Measurements from ENCODE around the gene DARS1.
A peak's percentile ranks its signal among the peaks of the same experiment; 100 is the strongest.
"Not testable (repeated sequence)": the region's sequence is repeated elsewhere in the genome, so short reads cannot be mapped to it uniquely, and the experiment has no call there.

The DARS1 gene

DNA sequence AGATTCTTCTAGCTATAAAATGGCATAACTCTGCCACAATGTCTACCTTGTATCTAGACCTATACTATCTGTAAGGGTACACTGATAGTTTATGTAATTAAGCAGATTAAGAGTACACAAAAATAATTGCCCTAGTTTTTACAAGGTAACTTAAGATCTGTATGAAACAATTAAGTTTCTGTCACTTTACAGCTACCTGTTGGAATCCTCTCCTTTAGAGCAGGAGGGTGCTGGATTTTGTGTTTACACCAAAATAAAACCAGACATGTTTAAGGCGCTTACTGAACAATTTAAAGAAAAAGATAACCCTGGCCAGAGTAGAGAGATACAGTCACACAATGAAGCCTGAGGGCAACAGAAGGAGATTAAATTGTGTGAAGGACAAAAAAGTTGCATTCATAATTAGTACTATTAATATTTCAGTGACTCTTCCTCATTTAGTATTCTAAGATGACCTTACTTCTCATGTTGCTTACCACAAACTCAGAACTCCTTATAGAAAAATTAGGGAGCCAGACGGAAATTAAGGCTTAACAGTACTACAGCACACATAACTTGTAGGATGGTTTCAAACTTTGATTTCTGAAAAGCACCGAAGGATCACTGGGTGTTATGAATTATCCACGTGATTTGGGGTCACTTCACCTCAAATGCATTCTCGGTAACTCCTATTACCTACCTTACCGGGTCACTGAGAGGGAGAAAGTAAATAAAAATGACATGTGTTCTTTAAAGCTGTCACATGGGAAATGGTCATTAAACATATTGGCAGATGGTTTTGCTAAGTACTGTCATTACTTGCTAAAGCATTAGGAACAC is 1.0 kb downstream of the DARS1 start:
- DNase-seq (ENCODE audit: low spot score) = peak; percentile 49

DNA sequence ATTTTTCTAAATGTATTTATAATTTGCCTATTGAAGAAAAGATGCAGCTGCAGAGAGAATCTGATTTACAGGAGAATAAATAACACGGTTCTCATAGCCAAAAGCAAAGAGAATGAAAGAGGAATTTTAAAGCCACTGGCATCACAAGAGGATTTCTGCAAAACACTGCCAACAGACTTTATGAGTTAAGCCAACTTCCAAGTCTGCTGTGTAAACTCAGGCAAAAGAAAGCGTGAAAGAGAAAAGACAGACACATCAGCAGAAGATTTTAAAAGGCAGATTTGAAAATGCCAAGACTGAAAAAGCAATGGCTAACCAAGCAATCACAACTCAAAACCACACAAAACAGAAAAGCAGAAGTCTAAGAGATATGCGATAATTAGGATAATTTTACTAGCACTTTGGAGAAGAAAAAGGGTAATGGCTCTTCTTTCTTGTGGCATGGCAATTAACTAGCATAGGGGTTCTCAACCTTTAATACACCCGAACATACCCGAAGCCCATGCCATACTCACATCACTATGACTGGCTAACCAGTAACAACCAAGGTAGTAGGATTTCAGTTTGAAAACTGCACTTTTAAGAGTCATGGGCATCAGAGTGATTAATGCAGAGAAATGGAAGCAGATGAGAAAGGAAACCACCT is 4.9 kb downstream of the DARS1 start:
- DNase-seq (ENCODE audit: low spot score) = no peak

DNA sequence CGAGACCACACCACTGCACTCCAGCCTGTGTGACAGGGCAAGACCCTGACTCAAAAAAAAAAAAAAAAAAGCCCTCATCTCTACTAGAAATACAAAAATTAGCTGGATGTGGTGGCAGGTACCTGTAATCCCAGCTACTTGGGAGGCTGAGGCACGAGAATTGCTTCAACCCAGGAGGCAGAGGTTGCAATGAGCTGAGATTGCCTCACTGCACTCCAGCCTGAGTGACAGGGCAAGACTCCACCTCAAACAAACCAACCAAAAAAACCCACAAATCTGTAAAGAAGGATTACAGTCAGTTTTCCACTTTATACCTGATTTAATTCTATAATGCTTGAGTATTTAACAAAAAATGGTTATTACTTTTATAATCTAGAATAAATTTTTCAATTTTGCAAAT is 9.7 kb downstream of the DARS1 start:
- no peak for DNase-seq (ENCODE audit: low spot score)

DNA sequence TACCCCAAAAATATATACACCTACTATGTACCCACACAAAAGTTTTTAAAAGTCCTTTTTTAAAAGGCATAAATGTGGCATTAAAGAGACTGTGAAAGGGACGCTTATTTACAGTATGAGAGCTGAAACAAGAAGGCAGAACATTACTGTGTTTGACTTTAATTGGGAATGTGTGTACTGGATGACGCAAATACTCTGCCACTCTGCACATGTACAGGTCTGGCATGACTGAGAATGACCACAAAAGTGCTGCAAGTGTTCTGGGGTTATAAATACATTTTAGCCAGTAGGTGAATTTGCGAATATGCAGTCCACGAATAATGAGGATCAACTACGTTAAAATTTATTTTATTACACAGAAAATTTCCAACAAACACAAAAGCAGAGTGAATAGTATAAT is 11.4 kb downstream of the DARS1 start:
- no peak for DNase-seq (ENCODE audit: low spot score)

DNA sequence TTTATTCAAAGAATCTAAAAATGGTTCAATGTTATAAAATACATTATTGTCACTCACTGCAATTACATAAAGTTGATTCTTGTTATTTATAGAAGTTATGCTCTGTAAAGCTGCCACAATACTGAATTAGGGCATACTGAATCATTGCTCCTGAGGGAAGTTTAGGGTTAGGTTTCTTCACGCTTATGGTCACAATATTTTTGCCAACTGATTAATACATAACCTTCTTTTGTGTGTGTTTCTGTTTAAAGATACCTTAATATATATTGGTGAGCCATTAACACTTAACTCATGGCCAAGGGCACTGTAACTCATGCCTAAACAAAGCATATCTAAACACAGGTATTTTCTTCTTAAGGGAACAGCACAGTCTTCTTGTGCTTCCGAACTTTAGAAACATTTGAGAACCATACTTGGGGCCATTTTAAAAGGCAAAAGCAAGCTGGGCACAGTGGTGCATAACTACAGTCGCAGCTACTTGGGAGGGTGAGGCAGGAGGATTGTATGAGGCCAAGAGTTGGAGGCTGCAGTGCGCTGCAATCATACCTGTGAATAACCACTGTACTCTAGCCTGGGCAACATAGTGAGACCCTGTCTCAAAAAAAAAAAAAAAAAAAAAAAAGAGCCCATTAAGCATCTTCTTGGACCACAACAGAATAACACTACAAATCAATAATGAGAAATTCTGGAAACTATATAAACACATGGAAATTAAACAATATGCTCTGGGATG is 15.6 kb downstream of the DARS1 start:
- DNase-seq (ENCODE audit: low spot score) = no peak

DNA sequence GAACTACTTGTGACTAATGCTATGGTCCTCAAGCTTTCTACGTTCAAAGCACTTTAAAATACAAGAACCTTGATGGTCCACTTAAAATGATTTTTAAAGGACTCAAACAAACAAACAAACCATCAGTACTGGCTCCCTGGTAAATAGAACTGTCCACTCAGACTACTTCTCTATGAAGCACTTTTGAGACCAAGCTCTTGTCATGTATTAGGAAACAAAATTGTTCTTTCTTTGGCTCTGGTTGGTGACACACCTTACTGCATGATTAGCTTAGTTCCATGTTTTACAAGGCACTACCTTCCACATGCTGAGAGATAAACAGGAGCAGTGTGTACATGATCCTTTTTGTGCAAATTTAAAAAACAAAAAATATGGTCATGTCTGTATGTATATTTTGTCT is 19.7 kb downstream of the DARS1 start:
- no peak for DNase-seq (ENCODE audit: low spot score)

DNA sequence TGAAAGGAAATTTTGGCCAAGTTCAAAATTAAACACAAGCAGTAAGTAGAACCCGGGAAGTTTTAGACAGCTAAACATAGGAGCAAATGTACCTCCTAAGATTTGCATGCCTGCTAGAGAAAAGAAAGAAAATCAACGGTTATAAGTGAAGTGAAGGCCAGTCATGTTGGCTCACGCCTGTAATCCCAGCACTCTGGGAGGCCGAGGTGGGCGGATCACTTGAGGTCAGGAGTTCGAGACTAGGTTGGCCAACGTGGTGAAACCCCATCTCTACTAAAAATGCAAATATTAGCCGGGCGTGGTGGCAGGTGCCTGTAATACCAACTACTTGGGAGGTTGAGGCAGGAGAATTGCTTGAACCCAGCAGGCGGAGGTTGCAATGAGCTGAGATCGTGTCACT is 21.0 kb downstream of the DARS1 start:
- DNase-seq (ENCODE audit: low spot score) = not testable (repeated sequence)

DNA sequence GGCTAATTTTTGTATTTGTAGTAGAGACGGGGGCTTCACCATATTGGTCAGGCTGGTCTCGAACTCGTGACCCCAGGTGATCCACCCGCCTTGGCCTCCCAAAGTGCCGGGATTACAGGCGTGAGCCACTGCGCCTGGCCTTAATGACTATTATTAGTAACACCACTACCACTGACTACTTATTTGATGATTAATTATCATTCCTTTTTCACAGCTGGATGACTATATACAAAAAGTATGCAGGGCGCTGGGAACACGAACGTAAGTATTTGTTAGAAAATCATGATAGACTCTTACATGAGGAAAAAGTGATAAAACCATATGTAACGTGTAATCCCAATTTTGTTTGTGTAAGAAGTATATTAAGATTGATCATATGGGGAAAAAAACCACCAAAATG is 21.6 kb downstream of the DARS1 start:
- DNase-seq (ENCODE audit: low spot score) = no peak

DNA sequence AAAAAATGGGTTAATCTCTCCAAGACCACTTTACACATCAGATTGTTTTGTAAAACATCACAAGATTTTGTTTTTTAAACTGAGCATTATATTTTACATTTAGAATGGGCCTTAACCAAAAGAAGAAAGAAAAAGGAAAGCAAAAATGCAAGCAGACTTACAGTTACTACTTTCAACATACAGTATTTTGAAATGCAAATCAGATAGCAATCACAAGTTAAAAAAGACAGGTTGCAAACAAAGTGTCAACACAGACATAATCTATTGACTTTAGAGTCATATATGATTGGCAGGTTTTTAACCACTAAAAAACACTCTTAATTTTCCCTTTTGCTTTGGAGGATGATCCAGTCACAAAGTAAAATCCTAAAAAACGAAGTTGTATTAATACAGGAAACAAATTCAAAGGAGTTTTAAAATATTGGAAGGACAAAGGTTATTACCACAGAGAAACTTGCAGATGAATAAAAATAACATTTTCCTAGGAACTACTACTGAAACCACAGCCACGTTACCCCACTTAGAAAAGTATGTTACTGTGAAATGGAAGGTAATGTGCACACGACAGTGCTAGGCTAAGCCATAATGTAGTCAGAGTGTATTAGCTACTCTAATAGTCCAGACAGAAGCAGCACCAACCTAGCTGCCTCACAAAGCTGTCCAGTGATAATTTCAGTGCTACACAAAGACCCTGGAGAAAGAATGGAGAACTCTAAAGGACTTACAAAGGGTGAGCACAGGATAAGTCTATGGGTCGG is 22.9 kb downstream of the DARS1 start:
- DNase-seq (ENCODE audit: low spot score) = peak; percentile 42

DNA sequence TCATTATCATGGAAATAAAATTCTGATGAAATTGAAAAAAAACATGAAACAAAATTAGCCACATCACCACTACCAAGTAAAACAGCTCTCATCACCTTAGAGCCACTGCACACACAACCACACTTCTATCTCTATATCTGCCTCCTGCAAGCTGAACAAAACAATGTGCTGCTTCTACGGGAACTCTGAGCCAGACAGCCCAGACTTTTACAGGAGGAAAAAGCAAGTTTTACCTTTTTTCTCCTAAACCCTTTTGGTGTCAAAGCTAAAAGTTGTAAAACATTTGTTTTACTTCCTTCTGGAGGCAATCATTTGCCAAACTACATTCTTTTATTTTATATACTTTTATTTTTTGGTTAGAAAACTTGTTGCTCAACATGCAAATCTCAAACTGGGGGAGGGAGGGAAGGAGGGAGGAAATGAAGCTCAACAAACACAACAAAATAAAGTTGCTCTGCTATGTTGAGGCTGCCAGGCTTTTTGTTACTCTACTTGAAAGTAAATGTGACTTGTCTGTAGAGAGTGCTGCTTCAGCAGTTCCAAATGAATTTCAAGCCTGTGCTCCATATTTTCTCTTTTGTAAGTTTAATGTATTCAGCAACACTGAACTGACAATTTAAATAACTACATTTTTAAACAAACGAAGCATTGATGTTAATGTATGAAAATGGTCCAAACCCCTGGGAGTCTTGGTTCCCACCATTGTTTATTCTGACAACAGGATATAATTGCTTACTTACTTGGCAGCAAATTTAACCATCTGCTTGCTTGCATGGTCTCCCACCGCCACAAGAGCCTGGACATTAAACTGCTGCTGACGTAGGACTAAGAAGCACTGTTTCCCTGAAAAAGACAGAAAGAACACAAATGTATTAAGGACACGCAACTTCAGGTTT is 24.5 kb downstream of the DARS1 start:
- peak; percentile 78 for DNase-seq (ENCODE audit: low spot score)

DNA sequence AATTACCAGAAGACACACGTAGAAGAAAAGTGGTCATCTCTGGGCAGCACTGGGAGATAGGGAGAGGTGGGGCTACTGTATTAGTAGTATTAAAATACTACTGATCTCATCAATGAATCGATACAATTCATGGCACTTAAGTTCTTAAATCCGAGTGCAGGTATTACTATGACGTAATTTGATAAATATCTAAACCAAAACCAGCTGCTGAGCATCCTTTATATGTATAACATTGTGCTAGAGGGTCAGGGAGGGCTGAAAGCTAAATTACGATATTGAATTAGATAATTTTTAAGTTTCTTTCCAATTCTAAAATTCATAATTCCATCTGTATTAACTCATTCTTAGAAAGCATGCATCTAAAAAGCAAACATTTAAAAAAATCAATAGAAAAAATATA is 25.3 kb downstream of the DARS1 start:
- DNase-seq (ENCODE audit: low spot score) = no peak

DNA sequence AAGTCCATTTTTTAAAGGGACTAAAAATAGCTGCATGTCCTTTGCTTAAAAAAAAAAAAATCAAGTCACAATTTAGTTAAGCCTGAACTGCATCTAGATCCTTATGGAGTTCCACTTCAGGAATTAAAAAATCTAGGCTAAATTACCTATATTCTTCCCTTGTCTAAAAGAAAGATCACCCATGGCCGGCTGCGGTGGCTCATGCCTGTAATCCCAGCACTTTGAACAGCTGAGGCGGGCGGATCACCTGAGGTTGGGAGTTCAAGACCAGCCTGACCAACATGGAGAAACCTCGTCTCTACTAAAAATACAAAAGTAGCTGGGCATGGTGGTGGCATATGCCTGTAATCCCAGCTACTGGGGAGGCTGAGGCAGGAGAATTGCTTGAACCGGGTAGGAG is 26.5 kb downstream of the DARS1 start:
- DNase-seq (ENCODE audit: low spot score) = not testable (repeated sequence)

DNA sequence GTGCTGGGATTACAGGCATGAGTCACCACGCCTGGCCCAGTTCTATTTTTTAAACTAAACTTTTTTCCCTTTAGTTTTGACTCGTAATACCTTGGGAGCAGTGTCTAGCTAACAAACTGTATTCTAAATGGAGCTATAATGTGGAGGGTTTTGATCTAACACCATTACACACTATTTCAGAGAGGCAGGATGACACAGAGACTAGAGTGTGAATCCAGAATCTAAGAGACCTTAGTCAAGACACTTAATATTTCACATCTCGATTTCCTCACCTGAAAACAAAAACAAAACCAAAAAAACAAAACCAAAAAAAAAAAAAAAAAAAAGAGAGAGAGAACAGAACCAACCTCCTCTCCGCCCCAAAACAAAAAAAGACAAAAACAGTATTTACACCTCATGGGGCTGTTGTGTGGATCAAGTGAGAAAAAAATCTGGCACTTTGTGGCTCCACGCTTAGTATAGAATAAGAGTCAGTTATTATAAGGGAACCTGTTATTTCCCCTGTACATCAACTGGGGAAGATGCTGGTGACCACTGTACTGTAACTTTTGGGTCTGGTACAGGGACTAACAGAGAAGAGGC is 31.3 kb downstream of the DARS1 start:
- DNase-seq (ENCODE audit: low spot score) = peak; percentile 34

DNA sequence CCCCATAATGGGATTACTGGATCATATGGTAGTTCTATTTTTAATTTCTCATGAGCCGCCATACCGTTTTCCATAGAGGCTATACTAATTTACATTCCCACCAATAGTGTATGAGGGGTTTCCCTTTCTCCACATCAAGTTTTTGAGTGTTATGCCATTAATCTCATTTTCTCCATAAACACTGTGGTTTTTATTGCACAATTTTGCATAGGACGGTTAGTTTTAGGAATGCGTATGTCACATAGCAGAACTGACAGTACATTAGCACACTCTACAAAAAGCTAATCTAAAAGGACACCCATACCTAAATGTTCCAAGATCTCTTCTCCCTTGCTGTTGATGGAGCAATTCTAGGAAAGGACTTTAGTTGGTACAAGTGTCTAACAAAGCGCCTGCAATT is 32.5 kb downstream of the DARS1 start:
- no peak for DNase-seq (ENCODE audit: low spot score)

DNA sequence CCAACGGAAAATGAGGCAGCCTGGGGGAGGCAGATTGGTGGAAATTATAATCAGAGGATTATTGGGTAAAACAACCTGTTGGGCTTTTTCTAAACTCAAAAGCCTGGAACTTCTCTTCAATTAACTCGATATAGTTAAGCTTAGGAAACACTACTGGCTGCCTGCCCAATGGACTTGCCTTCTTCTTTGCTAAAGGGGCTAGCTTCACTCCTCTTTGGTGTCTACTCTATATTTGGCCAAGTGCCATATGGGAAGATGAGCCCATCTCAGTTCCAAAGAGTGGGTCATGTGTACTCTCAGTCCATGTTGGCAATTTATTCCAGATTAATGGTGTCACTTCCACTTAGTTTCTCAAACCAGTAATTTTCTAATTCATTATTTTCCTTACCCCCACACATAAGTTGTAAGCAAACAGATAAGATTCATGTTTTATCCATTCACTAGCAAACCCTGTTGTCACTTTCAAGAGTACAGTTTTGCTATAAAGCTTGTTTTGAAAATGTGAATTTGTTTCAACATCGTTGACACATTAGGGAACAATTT is 34.3 kb downstream of the DARS1 start:
- no peak for DNase-seq (ENCODE audit: low spot score)

DNA sequence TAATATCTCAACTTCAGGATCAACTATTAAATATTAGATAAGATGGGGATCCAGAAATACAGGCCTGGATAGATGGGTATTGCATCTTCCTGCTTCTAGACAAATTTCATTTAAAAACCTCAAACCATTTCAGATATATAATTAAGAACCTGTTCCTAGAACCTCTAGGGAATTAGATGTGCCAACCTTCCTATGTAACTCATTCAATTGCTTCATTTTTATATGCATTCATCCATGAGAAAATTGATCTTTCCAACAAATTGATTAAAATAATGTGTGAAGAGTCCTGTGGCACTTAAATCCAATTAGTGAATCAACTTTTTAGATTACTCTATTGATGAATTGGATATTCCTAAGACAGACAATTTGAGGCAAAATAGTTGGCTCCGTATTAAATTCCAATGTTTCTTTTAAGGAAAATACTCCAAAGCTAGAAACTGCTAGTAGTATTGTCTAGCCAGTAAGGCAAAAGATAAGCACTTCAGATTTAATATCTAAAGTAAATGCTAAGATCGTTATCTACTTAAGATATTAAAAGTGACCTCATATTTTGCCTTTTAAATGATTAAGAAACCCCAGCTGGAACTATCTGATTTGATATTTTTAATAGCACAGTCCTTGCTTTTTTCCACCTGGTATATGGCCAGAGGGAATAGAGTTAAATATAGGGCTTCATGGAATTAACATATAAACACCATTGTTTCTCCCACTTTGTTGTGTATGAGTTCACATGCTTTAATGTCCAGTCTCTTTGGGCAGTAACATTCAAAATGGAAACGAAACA is 35.8 kb downstream of the DARS1 start:
- no peak for DNase-seq (ENCODE audit: low spot score)

DNA sequence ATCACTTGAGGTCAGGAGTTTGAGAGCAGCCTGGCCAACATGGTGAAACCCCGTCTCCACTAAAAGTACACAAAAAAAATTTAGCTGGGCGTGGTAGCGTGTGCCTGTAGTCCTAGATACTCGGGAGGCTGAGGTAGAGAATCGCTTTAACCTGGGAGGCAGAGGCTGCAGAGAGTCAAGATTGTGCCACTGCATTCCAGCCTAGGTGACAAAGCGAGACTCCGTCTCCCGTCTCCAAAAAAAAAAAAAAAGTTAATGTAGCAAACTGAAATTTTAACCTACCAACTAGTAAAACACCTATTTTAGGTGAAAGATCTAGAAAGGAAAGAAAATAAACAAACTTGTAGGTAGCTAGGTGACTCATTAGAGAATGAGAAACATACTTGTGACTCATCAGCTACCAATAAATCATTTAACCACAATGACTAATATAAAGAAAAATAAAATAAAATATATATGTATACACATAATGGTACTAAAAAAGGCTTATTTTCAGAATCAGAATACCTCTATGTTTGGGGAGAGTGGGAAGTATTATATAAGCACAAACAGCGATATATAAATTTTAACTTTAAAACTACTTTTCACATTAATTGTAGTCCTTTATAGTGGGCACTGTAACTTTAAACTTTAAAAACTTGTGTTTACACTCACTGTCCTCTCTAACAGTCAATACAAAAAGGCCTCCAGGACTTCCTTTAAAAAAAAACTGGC is 36.6 kb downstream of the DARS1 start:
- peak; percentile 68 for DNase-seq (ENCODE audit: low spot score)

DNA sequence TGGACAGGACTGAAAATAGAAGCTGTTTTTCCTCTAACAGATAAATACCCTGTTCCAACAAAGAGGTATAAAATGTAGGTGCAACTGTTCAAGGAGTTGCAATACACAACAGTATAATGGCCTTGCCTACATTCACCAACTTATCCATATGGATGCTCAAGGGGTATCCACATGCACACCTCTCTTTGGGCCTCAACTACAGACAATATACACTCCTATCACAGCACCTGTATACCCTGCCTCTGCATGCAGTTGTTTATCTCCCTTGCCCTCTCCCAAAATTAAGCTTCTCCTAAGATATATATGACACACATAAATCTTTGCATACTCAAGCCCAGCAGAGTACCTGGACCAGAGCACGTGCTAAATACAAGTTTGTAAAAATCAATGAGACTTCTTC is 37.3 kb downstream of the DARS1 start:
- no peak for DNase-seq (ENCODE audit: low spot score)

DNA sequence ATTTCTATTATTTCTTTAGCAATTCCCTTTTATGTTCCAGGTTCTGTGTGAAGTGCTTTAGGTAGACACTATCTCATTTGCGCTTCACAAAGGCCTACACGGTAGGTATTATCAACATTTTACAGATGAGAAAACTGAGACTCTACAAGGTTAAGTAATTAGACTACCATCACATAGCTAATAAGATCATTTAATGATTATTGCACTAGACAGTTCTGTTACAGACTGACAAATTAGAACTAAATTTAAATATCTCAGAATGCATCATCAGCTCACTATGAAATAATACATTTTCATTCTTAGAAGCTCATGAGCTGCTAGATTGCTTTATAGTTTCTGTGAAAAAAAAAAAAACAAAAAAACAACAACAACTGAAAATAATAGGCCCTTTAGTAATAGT is 37.9 kb downstream of the DARS1 start:
- no peak for DNase-seq (ENCODE audit: low spot score)

Measured in CD4-positive, alpha-beta T cell treated with Interleukin-2 at 100 ng/mL for 4 hours (primary cell).